Neural cell (in vitro differentiated cells): ENCODE data around the gene SHOX. TPM values are rescaled to one million over a fixed set of nuclear protein-coding genes. Genes with fewer than 3 reads are reported as not detected.

Source experiments
- H2AFZ ChIP-seq: fragments of 200-600, 300-800 bp; sonication (generic), shearing (Covaris generic); 2 replicates; pipeline ENCODE4 v1.6.0; 2014; ENCODE audit warnings: low read depth, mild to moderate bottlenecking, antibody characterized with exemption, low read length, moderate library complexity
- H3F3A ChIP-seq: fragments of 200-600 bp; shearing (Covaris generic); 2 replicates; pipeline ENCODE4 v1.6.1; 2016; ENCODE audit warnings: mild to moderate bottlenecking, moderate library complexity, mixed read lengths, antibody characterized with exemption, low read length; ENCODE audit not compliant: insufficient read depth, poor library complexity, severe bottlenecking
- H3K27ac ChIP-seq: fragments of 200-600, 300-800 bp; sonication (generic), shearing (Covaris generic); 2 replicates; pipeline ENCODE4 v1.5.1; 2014; ENCODE audit warnings: mild to moderate bottlenecking, low read length, moderate library complexity
- H3K27me3 ChIP-seq: fragments of 300-800, 200-600 bp; sonication (generic), shearing (Covaris generic); 2 replicates; pipeline ENCODE4 v1.6.0; 2014; ENCODE audit warnings: mild to moderate bottlenecking, low read depth, low read length, moderate library complexity; ENCODE audit not compliant: insufficient read depth
- H3K36me3 ChIP-seq: fragments of 300-800, 200-600 bp; sonication (generic), shearing (Covaris generic); 2 replicates; pipeline ENCODE4 v1.5.1; 2014; ENCODE audit warnings: mild to moderate bottlenecking, antibody characterized with exemption, low read length, moderate library complexity; ENCODE audit not compliant: insufficient read depth
- H3K4me2 ChIP-seq: fragments of 300-800, 200-600 bp; sonication (generic), shearing (Covaris generic); 2 replicates; pipeline ENCODE4 v1.6.0; 2014; ENCODE audit warnings: mild to moderate bottlenecking, low read length
- H3K4me3 ChIP-seq: fragments of 300-800, 200-600 bp; sonication (generic), shearing (Covaris generic); 2 replicates; pipeline ENCODE4 v1.5.1; 2014; ENCODE audit warnings: mild to moderate bottlenecking, low read length, moderate library complexity
- H3K79me2 ChIP-seq: fragments of 200-600 bp; shearing (Covaris generic); replicated peaks from 2 replicates; pipeline ENCODE4 v1.6.0; 2014; ENCODE audit warnings: mild to moderate bottlenecking, low read length, moderate library complexity; ENCODE audit not compliant: insufficient read depth
- H3K9ac ChIP-seq: fragments of 300-800, 200-600 bp; sonication (generic), shearing (Covaris generic); 2 replicates; pipeline ENCODE4 v1.6.1; 2016; ENCODE audit warnings: mild to moderate bottlenecking, low read length, mixed read lengths
- H3K9me2 ChIP-seq: fragments of 200-600 bp; shearing (Covaris generic); 2 replicates; pipeline ENCODE4 v1.6.1; 2016; ENCODE audit warnings: mild to moderate bottlenecking, low read length, mixed read lengths; ENCODE audit not compliant: insufficient read depth
- H3K9me3 ChIP-seq: fragments of 200-600, 300-800 bp; sonication (generic), shearing (Covaris generic); 2 replicates; pipeline ENCODE4 v1.6.1; 2016; ENCODE audit warnings: mild to moderate bottlenecking, mixed run types, low read length, moderate library complexity, mixed read lengths
- H4K20me1 ChIP-seq: fragments of 200-600 bp; shearing (Covaris generic); 2 replicates; pipeline ENCODE4 v1.6.1; 2016; ENCODE audit warnings: mild to moderate bottlenecking, mixed run types; ENCODE audit not compliant: insufficient read depth
- EP300 ChIP-seq: fragments of 450-650 bp; conservative IDR thresholded peaks from 2 replicates; pipeline ENCODE4 v1.6.1; 2014; ENCODE audit warnings: antibody characterized with exemption, mild to moderate bottlenecking, moderate library complexity; ENCODE audit not compliant: poor library complexity, severe bottlenecking
- EZH2 ChIP-seq: fragments of 200-600, 300-800 bp; shearing (Covaris generic), sonication (generic); IDR thresholded peaks from 2 replicates; pipeline ENCODE4 v1.6.1; 2014; ENCODE audit warnings: antibody characterized with exemption, low read length, borderline replicate concordance, mild to moderate bottlenecking; ENCODE audit not compliant: insufficient read depth, poor library complexity, severe bottlenecking
- MXI1 ChIP-seq: fragments of 450-650 bp; conservative IDR thresholded peaks from 2 replicates; pipeline ENCODE4 v1.6.1; 2014; ENCODE audit warnings: antibody characterized with exemption, mild to moderate bottlenecking; ENCODE audit not compliant: poor library complexity, severe bottlenecking
- POLR2AphosphoS5 ChIP-seq: IDR thresholded peaks from 2 replicates; pipeline ENCODE4 v1.6.1; 2012
- RAD21 ChIP-seq: fragments of 450-650 bp; conservative IDR thresholded peaks from 2 replicates; pipeline ENCODE4 v1.6.1; 2014; ENCODE audit warnings: antibody characterized with exemption, mild to moderate bottlenecking, moderate library complexity
- SMC3 ChIP-seq: fragments of 450-650 bp; conservative IDR thresholded peaks from 2 replicates; pipeline ENCODE4 v1.6.1; 2014; ENCODE audit warnings: antibody characterized with exemption, mild to moderate bottlenecking, moderate library complexity; ENCODE audit not compliant: poor library complexity
- TAF1 ChIP-seq: IDR thresholded peaks from 2 replicates; pipeline ENCODE4 v1.6.1; 2012; ENCODE audit warnings: low read depth
- polyA plus RNA-seq: library from polyadenylated mRNA; depleted of rRNA; stranded (reverse); fragments of >200 nt; gene quantifications from 2 replicates; pipeline ENCODE4 v1.2.3, GENCODE V29; 2014
- TF ChIP-seq, protein P1 (sequence below): fragments of 450-650 bp; IDR thresholded peaks from 2 replicates; pipeline ENCODE4 v1.5.1; 2014; ENCODE audit warnings: antibody characterized with exemption, mild to moderate bottlenecking, moderate library complexity; ENCODE audit not compliant: poor library complexity, severe bottlenecking
- TF ChIP-seq, protein P2 (sequence below): IDR thresholded peaks from 2 replicates; pipeline ENCODE4 v1.6.1; 2012; ENCODE audit warnings: borderline replicate concordance

SHOX gene
- polyA plus RNA-seq, 1 donor from 2014 or later = not detected

DNA sequence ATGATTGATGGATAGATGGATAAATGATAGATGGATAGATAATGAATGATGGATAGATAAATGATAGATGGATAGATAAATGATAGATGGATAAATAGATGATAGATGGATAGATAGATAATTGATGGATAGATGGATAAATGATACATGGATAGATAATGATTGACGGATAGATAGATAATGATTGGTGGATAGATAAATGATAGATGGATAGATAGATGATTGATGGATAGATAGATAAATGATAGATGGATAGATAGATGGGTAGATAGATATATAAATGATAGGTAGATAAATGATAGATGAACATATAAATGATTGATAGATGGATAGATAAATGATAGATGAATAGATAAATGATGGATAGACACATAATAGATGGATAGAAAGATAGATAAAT lies 49.5 kb upstream of the SHOX start:
- no peaks in the 10 kb centered on the region for H3F3A ChIP-seq
- TF ChIP-seq EP300 = no peak
- TF ChIP-seq MXI1 = no peak
- TF ChIP-seq SMC3 = no peak
- TF ChIP-seq, protein P1, sequence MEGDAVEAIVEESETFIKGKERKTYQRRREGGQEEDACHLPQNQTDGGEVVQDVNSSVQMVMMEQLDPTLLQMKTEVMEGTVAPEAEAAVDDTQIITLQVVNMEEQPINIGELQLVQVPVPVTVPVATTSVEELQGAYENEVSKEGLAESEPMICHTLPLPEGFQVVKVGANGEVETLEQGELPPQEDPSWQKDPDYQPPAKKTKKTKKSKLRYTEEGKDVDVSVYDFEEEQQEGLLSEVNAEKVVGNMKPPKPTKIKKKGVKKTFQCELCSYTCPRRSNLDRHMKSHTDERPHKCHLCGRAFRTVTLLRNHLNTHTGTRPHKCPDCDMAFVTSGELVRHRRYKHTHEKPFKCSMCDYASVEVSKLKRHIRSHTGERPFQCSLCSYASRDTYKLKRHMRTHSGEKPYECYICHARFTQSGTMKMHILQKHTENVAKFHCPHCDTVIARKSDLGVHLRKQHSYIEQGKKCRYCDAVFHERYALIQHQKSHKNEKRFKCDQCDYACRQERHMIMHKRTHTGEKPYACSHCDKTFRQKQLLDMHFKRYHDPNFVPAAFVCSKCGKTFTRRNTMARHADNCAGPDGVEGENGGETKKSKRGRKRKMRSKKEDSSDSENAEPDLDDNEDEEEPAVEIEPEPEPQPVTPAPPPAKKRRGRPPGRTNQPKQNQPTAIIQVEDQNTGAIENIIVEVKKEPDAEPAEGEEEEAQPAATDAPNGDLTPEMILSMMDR = no peak
- TF ChIP-seq POLR2AphosphoS5 = no peak
- TF ChIP-seq TAF1 = no peak
- TF ChIP-seq RAD21 = no peak
- TF ChIP-seq, protein P2, sequence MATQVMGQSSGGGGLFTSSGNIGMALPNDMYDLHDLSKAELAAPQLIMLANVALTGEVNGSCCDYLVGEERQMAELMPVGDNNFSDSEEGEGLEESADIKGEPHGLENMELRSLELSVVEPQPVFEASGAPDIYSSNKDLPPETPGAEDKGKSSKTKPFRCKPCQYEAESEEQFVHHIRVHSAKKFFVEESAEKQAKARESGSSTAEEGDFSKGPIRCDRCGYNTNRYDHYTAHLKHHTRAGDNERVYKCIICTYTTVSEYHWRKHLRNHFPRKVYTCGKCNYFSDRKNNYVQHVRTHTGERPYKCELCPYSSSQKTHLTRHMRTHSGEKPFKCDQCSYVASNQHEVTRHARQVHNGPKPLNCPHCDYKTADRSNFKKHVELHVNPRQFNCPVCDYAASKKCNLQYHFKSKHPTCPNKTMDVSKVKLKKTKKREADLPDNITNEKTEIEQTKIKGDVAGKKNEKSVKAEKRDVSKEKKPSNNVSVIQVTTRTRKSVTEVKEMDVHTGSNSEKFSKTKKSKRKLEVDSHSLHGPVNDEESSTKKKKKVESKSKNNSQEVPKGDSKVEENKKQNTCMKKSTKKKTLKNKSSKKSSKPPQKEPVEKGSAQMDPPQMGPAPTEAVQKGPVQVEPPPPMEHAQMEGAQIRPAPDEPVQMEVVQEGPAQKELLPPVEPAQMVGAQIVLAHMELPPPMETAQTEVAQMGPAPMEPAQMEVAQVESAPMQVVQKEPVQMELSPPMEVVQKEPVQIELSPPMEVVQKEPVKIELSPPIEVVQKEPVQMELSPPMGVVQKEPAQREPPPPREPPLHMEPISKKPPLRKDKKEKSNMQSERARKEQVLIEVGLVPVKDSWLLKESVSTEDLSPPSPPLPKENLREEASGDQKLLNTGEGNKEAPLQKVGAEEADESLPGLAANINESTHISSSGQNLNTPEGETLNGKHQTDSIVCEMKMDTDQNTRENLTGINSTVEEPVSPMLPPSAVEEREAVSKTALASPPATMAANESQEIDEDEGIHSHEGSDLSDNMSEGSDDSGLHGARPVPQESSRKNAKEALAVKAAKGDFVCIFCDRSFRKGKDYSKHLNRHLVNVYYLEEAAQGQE = no peak

DNA sequence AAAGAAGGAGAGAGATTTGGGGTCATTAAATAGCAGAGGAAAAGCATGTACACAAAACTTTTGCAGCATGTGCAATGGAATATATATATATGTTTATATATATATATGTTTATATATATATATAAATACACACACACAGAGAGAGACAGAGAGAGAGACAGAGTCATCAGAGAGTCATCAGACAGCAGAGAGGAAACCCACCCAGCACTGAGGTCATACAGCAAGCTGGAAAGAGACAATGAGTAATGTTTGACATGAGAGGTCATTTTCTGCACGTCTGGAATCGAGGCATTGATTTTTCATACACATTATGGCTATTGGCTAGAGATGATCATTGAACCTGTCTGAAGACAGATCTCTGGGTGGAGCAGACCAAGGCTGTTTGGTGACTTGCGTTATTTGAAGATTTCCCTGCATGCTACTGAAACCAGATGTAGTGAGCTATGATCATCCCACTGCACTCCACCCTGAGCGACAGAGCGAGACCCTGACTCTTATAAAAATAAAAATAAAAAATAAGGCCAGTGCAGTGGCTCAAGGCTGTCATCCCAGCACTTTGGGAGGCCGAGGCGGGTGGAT lies 48.8 kb upstream of the SHOX start:
- Histone ChIP-seq H3K4me2 (no peak overlapping the region), H3K9ac (no peak overlapping the region), H3K79me2 (no peaks in the 10 kb centered on the region), H3K9me2 (no peaks in the 10 kb centered on the region), H3K4me3 (no peak overlapping the region), H3K9me3 (no peaks in the 10 kb centered on the region), H3K36me3 (no peaks in the 10 kb centered on the region), H4K20me1 (no peaks in the 10 kb centered on the region), H3F3A (no peaks in the 10 kb centered on the region), H2AFZ (no peak overlapping the region), H3K27ac (no peak overlapping the region), H3K27me3 (peaks cover 12% of the 10 kb centered on the region)
- no peak for TF ChIP-seq MXI1

More for the DNA sequence above, 49.5 kb upstream of the SHOX start:
- Histone ChIP-seq H3K9me2 (no peaks in the 10 kb centered on the region), H3K27me3 (peaks cover 12% of the 10 kb centered on the region), H3K9ac (no peak overlapping the region), H3K4me2 (no peak overlapping the region), H4K20me1 (no peaks in the 10 kb centered on the region), H3K27ac (no peak overlapping the region), H3K36me3 (no peaks in the 10 kb centered on the region), H3K4me3 (no peak overlapping the region), H3K79me2 (no peaks in the 10 kb centered on the region), H2AFZ (no peak overlapping the region), H3K9me3 (peaks cover 6% of the 10 kb centered on the region)

DNA sequence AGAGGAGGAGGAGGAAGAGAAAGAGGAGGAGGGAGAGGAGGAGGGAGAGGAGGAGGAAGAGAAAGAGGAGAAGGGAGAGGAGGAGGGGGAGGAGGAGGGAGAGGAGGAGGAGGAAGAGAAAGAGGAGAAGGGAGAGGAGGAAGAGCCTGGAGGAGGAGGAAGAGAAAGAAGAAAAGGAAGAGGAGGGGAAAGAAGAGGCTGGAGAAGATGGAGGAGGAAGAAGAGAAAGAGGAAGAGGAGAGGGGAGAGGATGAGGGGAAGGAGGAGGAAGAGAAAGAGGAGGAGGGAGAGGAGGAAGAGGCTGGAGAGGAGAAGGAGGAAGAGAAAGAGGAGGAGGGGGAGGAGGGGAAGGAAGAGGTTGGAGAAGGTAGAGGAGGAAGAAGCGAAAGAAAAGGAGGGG lies 46.0 kb upstream of the SHOX start:
- Histone ChIP-seq H2AFZ (no peak overlapping the region), H3K4me3 (no peak overlapping the region)

More for the DNA sequence above, 46.0 kb upstream of the SHOX start:
- H3K27me3 ChIP-seq = peaks cover 12% of the 10 kb centered on the region
- H3K36me3 ChIP-seq = no peaks in the 10 kb centered on the region
- no peak overlapping the region for H3K9ac ChIP-seq
- no peaks in the 10 kb centered on the region for H3K79me2 ChIP-seq
- no peaks in the 10 kb centered on the region for H3K9me2 ChIP-seq
- H4K20me1 ChIP-seq = no peaks in the 10 kb centered on the region
- H3F3A ChIP-seq = no peaks in the 10 kb centered on the region
- H3K27ac ChIP-seq = no peak overlapping the region
- no peak overlapping the region for H3K4me2 ChIP-seq
- TF ChIP-seq, protein P2 = no peak
- TF ChIP-seq SMC3 = no peak
- TF ChIP-seq TAF1 = no peak
- TF ChIP-seq EZH2 = no peak
- TF ChIP-seq MXI1 = no peak
- TF ChIP-seq, protein P1 = no peak
- TF ChIP-seq EP300 = no peak
- no peak for TF ChIP-seq RAD21
- TF ChIP-seq POLR2AphosphoS5 = no peak
- no peaks in the 10 kb centered on the region for H3K9me3 ChIP-seq
